ENCODE measurements around the gene SNX32. TPM values are rescaled to one million over a fixed set of nuclear protein-coding genes. Genes with fewer than 3 reads are reported as not detected.

The SNX32 gene
- total and polyA plus RNA-seq, 2 of the 13 experiments (the other 11 are each of a cell fraction or from before 2014, with no cell fraction given), result 0.09 to 0.34 TPM

DNA sequence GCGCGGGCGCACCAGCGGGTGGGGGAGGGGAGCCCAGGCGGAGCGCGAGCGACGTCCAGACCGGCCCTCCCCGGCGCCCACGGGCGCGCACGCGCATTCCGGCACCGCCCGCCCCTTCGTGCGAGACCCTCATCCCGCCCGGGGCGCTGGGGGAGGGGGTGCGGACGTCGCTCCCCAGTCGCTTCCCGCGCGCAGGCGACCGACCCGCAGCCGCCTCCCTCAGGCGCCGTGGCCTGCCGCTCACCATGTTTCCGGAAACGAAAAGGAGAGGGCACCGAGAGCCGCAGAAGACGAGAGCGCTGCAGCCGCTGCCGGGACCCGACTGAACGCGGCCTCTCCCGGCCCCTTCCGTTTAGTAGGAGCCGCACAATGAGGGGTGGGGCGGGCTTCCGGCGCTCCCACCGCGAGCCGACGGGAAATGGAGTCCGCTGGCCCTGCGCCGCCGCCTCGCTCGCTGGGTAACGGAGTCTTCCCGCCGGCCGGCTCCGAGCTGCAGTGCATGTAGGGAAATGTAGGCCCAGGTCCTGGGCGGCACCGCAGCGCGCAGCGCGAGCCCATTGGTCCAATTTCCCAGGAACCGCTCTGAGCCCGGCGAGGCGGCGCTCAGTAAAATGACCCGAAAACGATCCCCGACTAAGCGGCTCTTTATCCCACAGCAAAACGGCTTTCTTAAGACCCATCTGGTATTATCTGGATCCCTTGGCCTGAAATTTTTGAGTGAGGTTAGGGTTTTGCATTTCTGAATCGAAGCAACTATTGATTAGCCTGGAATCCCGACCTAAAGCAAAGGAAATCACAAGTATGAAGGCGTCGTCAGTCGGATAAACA is 24.3 kb downstream of the SNX32 start, which contains the start of gene CFL1 (continued):
- peak; percentile 38; the same call in 1 of the 2 replicates for TF ChIP-seq POGZ (CRISPR knock-in tag; IDR thresholded peaks at IDR 0.05)
- TF ChIP-seq ZNF792 (CRISPR knock-in tag; IDR thresholded peaks at IDR 0.05), result peak; percentile 76
- TF ChIP-seq, protein P1, sequence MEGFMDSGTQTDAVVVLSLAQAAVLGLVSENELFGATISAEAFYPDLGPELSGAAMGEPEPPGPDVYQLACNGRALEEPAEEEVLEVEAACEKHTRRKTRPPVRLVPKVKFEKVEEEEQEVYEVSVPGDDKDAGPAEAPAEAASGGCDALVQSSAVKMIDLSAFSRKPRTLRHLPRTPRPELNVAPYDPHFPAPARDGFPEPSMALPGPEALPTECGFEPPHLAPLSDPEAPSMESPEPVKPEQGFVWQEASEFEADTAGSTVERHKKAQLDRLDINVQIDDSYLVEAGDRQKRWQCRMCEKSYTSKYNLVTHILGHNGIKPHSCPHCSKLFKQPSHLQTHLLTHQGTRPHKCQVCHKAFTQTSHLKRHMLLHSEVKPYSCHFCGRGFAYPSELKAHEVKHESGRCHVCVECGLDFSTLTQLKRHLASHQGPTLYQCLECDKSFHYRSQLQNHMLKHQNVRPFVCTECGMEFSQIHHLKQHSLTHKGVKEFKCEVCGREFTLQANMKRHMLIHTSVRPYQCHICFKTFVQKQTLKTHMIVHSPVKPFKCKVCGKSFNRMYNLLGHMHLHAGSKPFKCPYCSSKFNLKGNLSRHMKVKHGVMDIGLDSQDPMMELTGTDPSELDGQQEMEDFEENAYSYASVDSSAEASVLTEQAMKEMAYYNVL (CRISPR knock-in tag; IDR thresholded peaks at IDR 0.05; ENCODE audit: borderline replicate concordance), result peak; percentile 82; the same call in 1 of the 2 replicates
- 0 out of 2 replicates have a peak, but pooled peaks have one; percentile 14 for TF ChIP-seq ZNF709 (CRISPR knock-in tag; IDR thresholded peaks at IDR 0.05)
- peak; percentile 66; the same call in 1 of the 2 replicates for TF ChIP-seq RXRB (CRISPR knock-in tag; IDR thresholded peaks at IDR 0.05; ENCODE audit: borderline replicate concordance)
- 0 out of 2 replicates have a peak, but pooled peaks have one; percentile 24 for TF ChIP-seq JUN (CRISPR knock-in tag; IDR thresholded peaks at IDR 0.05)
- no peak for TF ChIP-seq ZNF75D (CRISPR knock-in tag; IDR thresholded peaks at IDR 0.05; ENCODE audit: borderline replicate concordance)
- TF ChIP-seq ZBTB42 (CRISPR knock-in tag; IDR thresholded peaks at IDR 0.05), result peak; percentile 69; the same call in 1 of the 2 replicates
- peak; percentile 59; the same call in 1 of the 2 replicates for TF ChIP-seq ZMYM4 (CRISPR knock-in tag; IDR thresholded peaks at IDR 0.05)
- 0 out of 2 replicates have a peak, but pooled peaks have one; percentile 66 for TF ChIP-seq EED (CRISPR knock-in tag; IDR thresholded peaks at IDR 0.05)
- TF ChIP-seq SOX13 (IDR thresholded peaks at IDR 0.05), result no peak
- peak in 1 of 2 experiments; percentile 77; a peak in 2 of 4 replicates for TF ChIP-seq SOX13 (CRISPR knock-in tag; conservative IDR thresholded peaks at IDR 0.05 in 1 of 2, IDR thresholded peaks at IDR 0.05 in 1 of 2)
- TF ChIP-seq, protein P2, sequence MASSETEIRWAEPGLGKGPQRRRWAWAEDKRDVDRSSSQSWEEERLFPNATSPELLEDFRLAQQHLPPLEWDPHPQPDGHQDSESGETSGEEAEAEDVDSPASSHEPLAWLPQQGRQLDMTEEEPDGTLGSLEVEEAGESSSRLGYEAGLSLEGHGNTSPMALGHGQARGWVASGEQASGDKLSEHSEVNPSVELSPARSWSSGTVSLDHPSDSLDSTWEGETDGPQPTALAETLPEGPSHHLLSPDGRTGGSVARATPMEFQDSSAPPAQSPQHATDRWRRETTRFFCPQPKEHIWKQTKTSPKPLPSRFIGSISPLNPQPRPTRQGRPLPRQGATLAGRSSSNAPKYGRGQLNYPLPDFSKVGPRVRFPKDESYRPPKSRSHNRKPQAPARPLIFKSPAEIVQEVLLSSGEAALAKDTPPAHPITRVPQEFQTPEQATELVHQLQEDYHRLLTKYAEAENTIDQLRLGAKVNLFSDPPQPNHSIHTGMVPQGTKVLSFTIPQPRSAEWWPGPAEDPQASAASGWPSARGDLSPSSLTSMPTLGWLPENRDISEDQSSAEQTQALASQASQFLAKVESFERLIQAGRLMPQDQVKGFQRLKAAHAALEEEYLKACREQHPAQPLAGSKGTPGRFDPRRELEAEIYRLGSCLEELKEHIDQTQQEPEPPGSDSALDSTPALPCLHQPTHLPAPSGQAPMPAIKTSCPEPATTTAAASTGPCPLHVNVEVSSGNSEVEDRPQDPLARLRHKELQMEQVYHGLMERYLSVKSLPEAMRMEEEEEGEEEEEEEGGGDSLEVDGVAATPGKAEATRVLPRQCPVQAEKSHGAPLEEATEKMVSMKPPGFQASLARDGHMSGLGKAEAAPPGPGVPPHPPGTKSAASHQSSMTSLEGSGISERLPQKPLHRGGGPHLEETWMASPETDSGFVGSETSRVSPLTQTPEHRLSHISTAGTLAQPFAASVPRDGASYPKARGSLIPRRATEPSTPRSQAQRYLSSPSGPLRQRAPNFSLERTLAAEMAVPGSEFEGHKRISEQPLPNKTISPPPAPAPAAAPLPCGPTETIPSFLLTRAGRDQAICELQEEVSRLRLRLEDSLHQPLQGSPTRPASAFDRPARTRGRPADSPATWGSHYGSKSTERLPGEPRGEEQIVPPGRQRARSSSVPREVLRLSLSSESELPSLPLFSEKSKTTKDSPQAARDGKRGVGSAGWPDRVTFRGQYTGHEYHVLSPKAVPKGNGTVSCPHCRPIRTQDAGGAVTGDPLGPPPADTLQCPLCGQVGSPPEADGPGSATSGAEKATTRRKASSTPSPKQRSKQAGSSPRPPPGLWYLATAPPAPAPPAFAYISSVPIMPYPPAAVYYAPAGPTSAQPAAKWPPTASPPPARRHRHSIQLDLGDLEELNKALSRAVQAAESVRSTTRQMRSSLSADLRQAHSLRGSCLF (CRISPR knock-in tag; IDR thresholded peaks at IDR 0.05; ENCODE audit: borderline replicate concordance), result no peak
- TF ChIP-seq IRX3 (CRISPR knock-in tag; IDR thresholded peaks at IDR 0.05; ENCODE audit: borderline replicate concordance, low read depth), result peak; percentile 36; the same call in 1 of the 2 replicates
- TF ChIP-seq ZNF317 (CRISPR knock-in tag; IDR thresholded peaks at IDR 0.05), result 0 out of 2 replicates have a peak, but pooled peaks have one; percentile 24
- peak; percentile 15; the same call in 1 of the 2 replicates for TF ChIP-seq ISL2 (CRISPR knock-in tag; IDR thresholded peaks at IDR 0.05)
- TF ChIP-seq GZF1 (CRISPR knock-in tag; IDR thresholded peaks at IDR 0.05), result no peak
- peak; percentile 87 for TF ChIP-seq SRY (CRISPR knock-in tag; IDR thresholded peaks at IDR 0.05)
- peak; percentile 72; the same call in 1 of the 2 replicates for TF ChIP-seq KLF15 (CRISPR knock-in tag; IDR thresholded peaks at IDR 0.05; ENCODE audit: borderline replicate concordance)
- TF ChIP-seq, protein P3, sequence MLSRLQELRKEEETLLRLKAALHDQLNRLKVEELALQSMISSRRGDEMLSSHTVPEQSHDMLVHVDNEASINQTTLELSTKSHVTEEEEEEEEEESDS (CRISPR knock-in tag; IDR thresholded peaks at IDR 0.05; ENCODE audit: borderline replicate concordance), result 0 out of 2 replicates have a peak, but pooled peaks have one; percentile 48
